Fibroblast of lung (primary cell): Measurements from ENCODE around the gene AFF4. TPM values are rescaled to one million over a fixed set of nuclear protein-coding genes. Genes with fewer than 3 reads are reported as not detected.

Source experiments
- DNase-seq, 2 donors: peaks; one replicate each; pipeline versions ENCODE4 v3.0.0 to v3.0.0-alpha.2; 2010; ENCODE audit warnings: low read depth in 2 of 2
- H2AFZ ChIP-seq: 2 replicates; pipeline ENCODE4 v1.5.1; 2012; ENCODE audit warnings: low read length, control low read depth, inconsistent platforms
- H3K27ac ChIP-seq: 2 replicates; pipeline ENCODE4 v1.5.1; 2011; ENCODE audit warnings: low read length, control low read depth; ENCODE audit not compliant: insufficient read depth
- H3K27me3 ChIP-seq: 2 replicates; pipeline ENCODE4 v1.5.1; 2011; ENCODE audit warnings: mild to moderate bottlenecking, low read length; ENCODE audit not compliant: control insufficient read depth, insufficient read depth
- H3K36me3 ChIP-seq: 2 replicates; pipeline ENCODE4 v1.5.1; 2011; ENCODE audit warnings: low read length; ENCODE audit not compliant: control insufficient read depth, insufficient read depth
- H3K4me1 ChIP-seq: 2 replicates; pipeline ENCODE4 v1.5.1; 2011; ENCODE audit warnings: low read length; ENCODE audit not compliant: control insufficient read depth, insufficient read depth; ENCODE audit errors: extremely low read depth
- H3K4me2 ChIP-seq: 2 replicates; pipeline ENCODE4 v1.5.1; 2011; ENCODE audit warnings: low read length, control low read depth; ENCODE audit not compliant: insufficient read depth; ENCODE audit errors: extremely low read depth
- H3K4me3 ChIP-seq, 4 experiments: fragments of 200-600 bp in 1 of 4; sonication (generic) in 1 of 4; replicated peaks in 1 of 4; 2 replicates each; pipeline ENCODE4 v1.5.1; 2011 to 2016; ENCODE audit warnings: low read length in 4 of 4, low read depth in 3 of 4, mild to moderate bottlenecking in 3 of 4, control low read depth in 2 of 4, inconsistent platforms in 1 of 4, mixed read lengths in 1 of 4; ENCODE audit not compliant: insufficient read depth in 1 of 4; ENCODE audit errors: control extremely low read depth in 1 of 4
- H3K79me2 ChIP-seq: 2 replicates; pipeline ENCODE4 v1.5.1; 2012; ENCODE audit warnings: mild to moderate bottlenecking, low read length, inconsistent platforms; ENCODE audit not compliant: control insufficient read depth, insufficient read depth
- H3K9ac ChIP-seq: 2 replicates; pipeline ENCODE4 v1.5.1; 2011; ENCODE audit warnings: mild to moderate bottlenecking, low read length, control low read depth; ENCODE audit not compliant: insufficient read depth
- H3K9me3 ChIP-seq: 2 replicates; pipeline ENCODE4 v1.5.1; 2012; ENCODE audit warnings: low read depth, low read length; ENCODE audit not compliant: control insufficient read depth, insufficient read depth
- H4K20me1 ChIP-seq: 2 replicates; pipeline ENCODE4 v1.5.1; 2011; ENCODE audit warnings: low read length; ENCODE audit not compliant: control insufficient read depth, insufficient read depth; ENCODE audit errors: extremely low read depth
- CTCF ChIP-seq, 2 donors: IDR thresholded peaks in 1 of 2; conservative IDR thresholded peaks in 1 of 2; 1 replicate in 1 of 2; 2 replicates in 1 of 2; pipeline ENCODE4 v1.5.1; 2011 to 2012; ENCODE audit warnings: low read length in 2 of 2, control low read depth in 1 of 2, inconsistent platforms in 1 of 2, low read depth in 1 of 2, mild to moderate bottlenecking in 1 of 2
- EZH2 ChIP-seq: IDR thresholded peaks from 2 replicates; pipeline ENCODE4 v1.5.1; 2012; ENCODE audit warnings: low read length, control low read depth, mild to moderate bottlenecking; ENCODE audit errors: missing control alignments
- polyA plus RNA-seq, 2 donors: library from polyadenylated mRNA; depleted of rRNA in 1 of 2; stranded (reverse) in 1 of 2; unstranded in 1 of 2; fragments of >200 nt; gene quantifications; 2 replicates each; pipeline ENCODE4 v1.2.1, GENCODE V29; 2011 to 2012; ENCODE audit warnings: missing spikeins in 1 of 2
- total RNA-seq: library from RNA; depleted of rRNA; stranded (reverse); fragments of >200 nt; gene quantifications from 2 replicates; pipeline ENCODE4 v1.2.1, GENCODE V29; 2014

AFF4 gene
- total and polyA plus RNA-seq, 2 donors (not counting 1 experiment from before 2014, with no cell fraction given) = 54.2 to 73.6 TPM

GRCh38 chr5:132901730-132902129, 61.7 kb downstream of the AFF4 start:
- Histone ChIP-seq H2AFZ (no peak overlapping the region), H3K4me1 (no peaks in the 10 kb centered on the region), H3K36me3 (peaks cover 8% of the 10 kb centered on the region), H3K9ac (no peak overlapping the region), H3K4me2 (no peak overlapping the region), H3K27me3 (no peaks in the 10 kb centered on the region), H3K27ac (no peak overlapping the region), H4K20me1 (no peaks in the 10 kb centered on the region), H3K79me2 (peaks cover 12% of the 10 kb centered on the region), H3K4me3 (no peak overlapping the region), H3K9me3 (no peaks in the 10 kb centered on the region)
- no peak for DNase-seq
- TF ChIP-seq CTCF (conservative IDR thresholded peaks at IDR 0.05 in 1 of 2, IDR thresholded peaks at IDR 0.05 in 1 of 2; ENCODE audit: low read depth in 1 of 2, low read length in 2 of 2) = no peak
- no peak for TF ChIP-seq EZH2

GRCh38 chr5:132901036-132901435, 62.4 kb downstream of the AFF4 start:
- H4K20me1 ChIP-seq = no peaks in the 10 kb centered on the region
- no peak overlapping the region for H3K4me3 ChIP-seq
- H3K27ac ChIP-seq = no peak overlapping the region
- no peak overlapping the region for H3K9ac ChIP-seq
- H3K9me3 ChIP-seq = no peaks in the 10 kb centered on the region
- TF ChIP-seq EZH2 (no peak), CTCF (conservative IDR thresholded peaks at IDR 0.05 in 1 of 2, IDR thresholded peaks at IDR 0.05 in 1 of 2; ENCODE audit: low read depth in 1 of 2, low read length in 2 of 2) (no peak)
- H3K4me2 ChIP-seq = no peak overlapping the region
- peaks cover 15% of the 10 kb centered on the region for H3K36me3 ChIP-seq
- no peak overlapping the region for H2AFZ ChIP-seq
- no peaks in the 10 kb centered on the region for H3K27me3 ChIP-seq
- peaks cover 9% of the 10 kb centered on the region for H3K79me2 ChIP-seq
- DNase-seq = no peak
- H3K4me1 ChIP-seq = peaks cover 5% of the 10 kb centered on the region

GRCh38 chr5:132898094-132898493, 65.3 kb downstream of the AFF4 start:
- H3K27me3 ChIP-seq = no peaks in the 10 kb centered on the region
- no peak overlapping the region for H3K4me3 ChIP-seq
- no peak for DNase-seq
- H3K4me2 ChIP-seq = no peak overlapping the region
- no peak overlapping the region for H3K27ac ChIP-seq
- no peak for TF ChIP-seq EZH2
- no peak for TF ChIP-seq CTCF (conservative IDR thresholded peaks at IDR 0.05 in 1 of 2, IDR thresholded peaks at IDR 0.05 in 1 of 2; ENCODE audit: low read depth in 1 of 2, low read length in 2 of 2)
- H3K4me1 ChIP-seq = peaks cover 8% of the 10 kb centered on the region
- H3K9ac ChIP-seq = no peak overlapping the region
- H3K36me3 ChIP-seq = peaks cover 22% of the 10 kb centered on the region
- H3K79me2 ChIP-seq = peaks cover 7% of the 10 kb centered on the region
- no peak overlapping the region for H2AFZ ChIP-seq
- H3K9me3 ChIP-seq = no peaks in the 10 kb centered on the region
- H4K20me1 ChIP-seq = no peaks in the 10 kb centered on the region
